GM10847 (cell line): ENCODE measurements around the gene CORO6.

Experiments used
- POLR2A ChIP-seq: IDR thresholded peaks from 2 replicates; pipeline ENCODE4 v1.6.1; 2011; ENCODE audit not compliant: insufficient read length; ENCODE audit errors: extremely low read depth

The CORO6 gene

GRCh38 chr17:29571883-29572681 lies 50.6 kb downstream of the CORO6 start:
- no peak for TF ChIP-seq POLR2A

GRCh38 chr17:29571486-29571882 lies 51.2 kb downstream of the CORO6 start:
- no peak for TF ChIP-seq POLR2A

- no peak for TF ChIP-seq POLR2A
Measured at GRCh38 chr17:29570521-29570920, 52.2 kb downstream of the CORO6 start.

- TF ChIP-seq POLR2A: no peak
Measured at GRCh38 chr17:29569245-29569950, 53.3 kb downstream of the CORO6 start.

- peak; percentile 51 for TF ChIP-seq POLR2A
Measured at GRCh38 chr17:29568331-29569244, 54.1 kb downstream of the CORO6 start, which contains the start of gene TP53I13. Gene TP53I13 (plus strand): TSS chr17:29568701. CDS start chr17:29568759, 58 bp downstream.

- no peak for TF ChIP-seq POLR2A
Measured at GRCh38 chr17:29567554-29568330, 55.0 kb downstream of the CORO6 start.

GRCh38 chr17:29567304-29567553 lies 55.5 kb downstream of the CORO6 start:
- no peak for TF ChIP-seq POLR2A

- TF ChIP-seq POLR2A: no peak
Measured at GRCh38 chr17:29566473-29567303, 56.0 kb downstream of the CORO6 start, which contains the start of gene ABHD15. Gene ABHD15 (minus strand): TSS chr17:29567037. CDS start chr17:29566966, 71 bp downstream.

- no peak for TF ChIP-seq POLR2A
Measured at GRCh38 chr17:29565643-29566472, 56.9 kb downstream of the CORO6 start.
